GM23248 (cell line): ENCODE results near the gene CDA. TPM values are rescaled to one million over a fixed set of nuclear protein-coding genes. Genes with fewer than 3 reads are reported as not detected.

Experiments
- DNase-seq: peaks from one replicate; pipeline ENCODE4 v3.0.0-alpha.2; 2015
- H2AFZ ChIP-seq: fragments of 200-600 bp; sonication (generic); 2 replicates; pipeline ENCODE4 v1.6.1; 2016; ENCODE audit warnings: antibody characterized with exemption
- H3F3A ChIP-seq: fragments of 200-600 bp; sonication (generic); 2 replicates; pipeline ENCODE4 v1.6.1; 2016; ENCODE audit warnings: mild to moderate bottlenecking, antibody characterized with exemption, mixed run types; ENCODE audit not compliant: insufficient read depth
- H3K27ac ChIP-seq: fragments of 200-600 bp; sonication (generic); 2 replicates; pipeline ENCODE4 v1.5.1; 2016; ENCODE audit warnings: mild to moderate bottlenecking
- H3K27me3 ChIP-seq: fragments of 200-600 bp; sonication (generic); replicated peaks from 2 replicates; pipeline ENCODE4 v1.6.1; 2016; ENCODE audit warnings: mild to moderate bottlenecking; ENCODE audit not compliant: insufficient read depth
- H3K36me3 ChIP-seq: fragments of 200-600 bp; sonication (generic); 2 replicates; pipeline ENCODE4 v1.6.1; 2016; ENCODE audit warnings: low read depth, mild to moderate bottlenecking
- H3K4me1 ChIP-seq: fragments of 200-600 bp; sonication (generic); 2 replicates; pipeline ENCODE4 v1.6.1; 2016; ENCODE audit warnings: mild to moderate bottlenecking; ENCODE audit not compliant: insufficient read depth
- H3K4me2 ChIP-seq: fragments of 200-600 bp; sonication (generic); one replicate; pipeline ENCODE4 v1.6.1; 2016; ENCODE audit warnings: mild to moderate bottlenecking; ENCODE audit not compliant: unreplicated experiment
- H3K4me3 ChIP-seq: fragments of 200-600 bp; sonication (generic); 2 replicates; pipeline ENCODE4 v1.5.1; 2016; ENCODE audit warnings: mild to moderate bottlenecking
- H3K79me2 ChIP-seq: fragments of 200-600 bp; sonication (generic); 2 replicates; pipeline ENCODE4 v1.6.1; 2016; ENCODE audit warnings: mild to moderate bottlenecking; ENCODE audit not compliant: insufficient read depth
- H3K9ac ChIP-seq: fragments of 200-600 bp; sonication (generic); 2 replicates; pipeline ENCODE4 v1.6.1; 2016; ENCODE audit warnings: mild to moderate bottlenecking
- H3K9me2 ChIP-seq: fragments of 200-600 bp; sonication (generic); 2 replicates; pipeline ENCODE4 v1.6.1; 2016; ENCODE audit warnings: mixed run types, mild to moderate bottlenecking, moderate library complexity; ENCODE audit not compliant: insufficient read depth
- H3K9me3 ChIP-seq: fragments of 200-600 bp; sonication (generic); one replicate; pipeline ENCODE4 v1.6.1; 2017; ENCODE audit warnings: low read depth
- H4K20me1 ChIP-seq: fragments of 200-600 bp; sonication (generic); 2 replicates; pipeline ENCODE4 v1.6.0; 2016; ENCODE audit not compliant: insufficient read depth
- EZH2 ChIP-seq: fragments of 200-600 bp; sonication (generic); IDR thresholded peaks from 2 replicates; pipeline ENCODE4 v1.6.1; 2018; ENCODE audit warnings: antibody characterized with exemption, mild to moderate bottlenecking; ENCODE audit not compliant: insufficient read depth, poor library complexity, severe bottlenecking
- EZH2phosphoT487 ChIP-seq: fragments of 200-600 bp; sonication (generic); IDR thresholded peaks from 2 replicates; pipeline ENCODE4 v1.6.1; 2018; ENCODE audit warnings: antibody characterized with exemption, moderate library complexity, mild to moderate bottlenecking, low read depth; ENCODE audit not compliant: insufficient read depth
- WGBS, 2 experiments: methylation state at CpG; one replicate each; pipeline ENCODE4 v1.1.6; 2015 to 2017; ENCODE audit warnings: low lambda C conversion rate in 2 of 2, low coverage in 1 of 2; ENCODE audit errors: missing lambda C conversion rate in 2 of 2; 5-methylcytosine and 5-hydroxymethylcytosine counted together
- in situ Hi-C: fragments of 300-500 bp; cut with MboI; formaldehyde crosslinking; loops from 2 replicates; pipeline ENCODE4 v1.15.0; 2020
- polyA plus RNA-seq: library from polyadenylated mRNA; unstranded; fragments of >200 nt; fragmentation: Nextera tagmentation; extraction: Ambion mirVana; gene quantifications from 2 replicates; pipeline ENCODE4 v1.2.1, GENCODE V29; 2016
- total RNA-seq: library from RNA; depleted of rRNA; stranded (reverse); fragments of >200 nt; shearing (Covaris generic); gene quantifications from 2 replicates; pipeline ENCODE4 v1.2.3, GENCODE V29; 2014

Gene CDA
- total and polyA plus RNA-seq, 2 experiments from 2014 or later, result 3.0 to 9.6 TPM

GRCh38 chr1:20658166-20658915 is 69.4 kb downstream of the CDA start:
- Histone ChIP-seq H3K9me3 (no peaks in the 10 kb centered on the region), H3K9ac (no peak overlapping the region), H3F3A (no peaks in the 10 kb centered on the region), H3K4me3 (no peak overlapping the region), H2AFZ (no peak overlapping the region), H3K4me2 (no peak overlapping the region), H3K27me3 (no peaks in the 10 kb centered on the region), H4K20me1 (no peaks in the 10 kb centered on the region), H3K9me2 (no peaks in the 10 kb centered on the region), H3K4me1 (peaks cover 10% of the 10 kb centered on the region), H3K27ac (no peak overlapping the region), H3K79me2 (peaks cover 56% of the 10 kb centered on the region), H3K36me3 (no peaks in the 10 kb centered on the region; the same call in 1 of the 2 replicates)
- 91 to 92% methylated on average over 15 to 16 of the region's 16 CpGs for WGBS, 2 experiments
- DNase-seq, result no peak
- TF ChIP-seq EZH2, result no peak
- TF ChIP-seq EZH2phosphoT487, result no peak
- in situ Hi-C loops, result no loop called here

- H2AFZ ChIP-seq, result peak overlapping the region; percentile 85
- peaks cover 56% of the 10 kb centered on the region for H3K79me2 ChIP-seq
- TF ChIP-seq EZH2phosphoT487 (no peak), EZH2 (no peak)
- no peaks in the 10 kb centered on the region for H3K9me2 ChIP-seq
- H3K9me3 ChIP-seq, result no peaks in the 10 kb centered on the region
- no peaks in the 10 kb centered on the region for H4K20me1 ChIP-seq
- H3K27ac ChIP-seq, result no peak overlapping the region
- H3K4me2 ChIP-seq, result peak overlapping the region; percentile 81
- no peaks in the 10 kb centered on the region for H3K27me3 ChIP-seq
- DNase-seq, result peak; percentile 28
- H3K4me1 ChIP-seq, result peaks cover 10% of the 10 kb centered on the region
- 18 to 20% methylated on average over 3 of the region's 3 CpGs for WGBS, 2 experiments
- peak overlapping the region; percentile 86 for H3K9ac ChIP-seq
- in situ Hi-C loops, result no loop called here
- peak overlapping the region; percentile 79 for H3K4me3 ChIP-seq
- H3F3A ChIP-seq, result no peaks in the 10 kb centered on the region
- H3K36me3 ChIP-seq, result no peaks in the 10 kb centered on the region
These were observed 71.5 kb downstream of the CDA start for GRCh38 chr1:20660363-20660762.

GRCh38 chr1:20660847-20661206 is 71.9 kb downstream of the CDA start:
- 2 to 3% methylated on average over 20 of the region's 20 CpGs for WGBS, 2 experiments
- no peaks in the 10 kb centered on the region for H3K36me3 ChIP-seq

GRCh38 chr1:20661207-20662109 is 72.6 kb downstream of the CDA start, which contains the start of gene DDOST:
Gene DDOST (minus strand): TSS chr1:20661369. CDS start chr1:20661350, 19 bp downstream.
- in situ Hi-C loops, result no loop called here
- Histone ChIP-seq H3F3A (no peaks in the 10 kb centered on the region), H3K9ac (peak within 1 kb of the TSS; percentile 86)

More at GRCh38 chr1:20660847-20661206, 71.9 kb downstream of the CDA start:
- Histone ChIP-seq H3K4me1 (peaks cover 10% of the 10 kb centered on the region), H3K79me2 (peaks cover 55% of the 10 kb centered on the region), H4K20me1 (no peaks in the 10 kb centered on the region), H3K4me3 (peak overlapping the region; percentile 79), H2AFZ (peak overlapping the region; percentile 85), H3K27ac (0 out of 2 replicates have a peak overlapping the region, but pooled peaks have one; percentile 6), H3K9ac (peak overlapping the region; percentile 86), H3K9me3 (no peaks in the 10 kb centered on the region), H3K9me2 (no peaks in the 10 kb centered on the region), H3K4me2 (peak overlapping the region; percentile 81), H3F3A (no peaks in the 10 kb centered on the region), H3K27me3 (no peaks in the 10 kb centered on the region)
- no peak for TF ChIP-seq EZH2phosphoT487
- no peak for TF ChIP-seq EZH2
- in situ Hi-C loops, result no loop called here
- peak; percentile 57 for DNase-seq

More at GRCh38 chr1:20661207-20662109, 72.6 kb downstream of the CDA start, which contains the start of gene DDOST:
- 2 to 3% methylated on average over 35 to 57 of the region's 58 CpGs for WGBS, 2 experiments
- H2AFZ ChIP-seq, result peak within 1 kb of the TSS; percentile 85
- TF ChIP-seq EZH2phosphoT487 (no peak), EZH2 (no peak)
- peak within 1 kb of the TSS; percentile 79 for H3K4me3 ChIP-seq
- no peaks in the 10 kb centered on the region for H3K36me3 ChIP-seq
- H4K20me1 ChIP-seq, result no peaks in the 10 kb centered on the region
- peaks cover 48% of the 10 kb centered on the region for H3K79me2 ChIP-seq
- no peaks in the 10 kb centered on the region for H3K9me2 ChIP-seq
- H3K9me3 ChIP-seq, result no peaks in the 10 kb centered on the region
- H3K27me3 ChIP-seq, result no peaks in the 10 kb centered on the region
- peak within 1 kb of the TSS; percentile 81 for H3K4me2 ChIP-seq
- H3K27ac ChIP-seq, result 0 out of 2 replicates have a peak within 1 kb of the TSS, but pooled peaks have one; percentile 12
- H3K4me1 ChIP-seq, result peaks cover 10% of the 10 kb centered on the region
- DNase-seq, result peak; percentile 99
